PC-3 (cell line): ENCODE measurements around the gene TNRC18. TPM values are rescaled to one million over a fixed set of nuclear protein-coding genes. Genes with fewer than 3 reads are reported as not detected.
A peak's percentile ranks its signal among the peaks of the same experiment; 100 is the strongest.

ENCODE experiments used
- ATAC-seq: fragments of 200-7000 bp; cut with Tn5 transposase; 2 replicates; pipeline ENCODE4 v1.9.1; 2020; ENCODE audit warnings: mild to moderate bottlenecking, moderate library complexity
- BruUV-seq: library from RNA; stranded (reverse); fragments of 400-500 nt; replicated peaks from 2 replicates; lab custom pipeline; 2021; lab: Mats Ljungman, UMichigan
- CTCF ChIA-PET: fragments of 300-600 bp; sonication (Branson Sonifier 250); formaldehyde crosslinking; loops from one replicate; lab custom pipeline; 2022; ENCODE audit warnings: antibody characterized with exemption; lab: Charles Lee
- POLR2A ChIA-PET: fragments of 300-600 bp; sonication (Branson Sonifier 250); formaldehyde crosslinking; loops from one replicate; lab custom pipeline; 2022; ENCODE audit warnings: antibody characterized with exemption; ENCODE audit not compliant: unreplicated experiment; lab: Charles Lee
- DNase-seq: peaks from one replicate; pipeline ENCODE4 v3.0.0-alpha.2; 2015
- H2AFZ ChIP-seq: fragments of 300-600 bp; sonication (generic); 2 replicates; pipeline ENCODE4 v1.6.0; 2016; ENCODE audit warnings: antibody characterized with exemption, low read length
- H3F3A ChIP-seq: fragments of 300-600 bp; sonication (generic); one replicate; pipeline ENCODE4 v1.6.0; 2017; ENCODE audit warnings: antibody characterized with exemption, low read length, control low read depth, mild to moderate bottlenecking; ENCODE audit not compliant: unreplicated experiment
- H3K27ac ChIP-seq: fragments of 300-600 bp; sonication (generic); 2 replicates; pipeline ENCODE4 v1.5.1; 2016; ENCODE audit warnings: mild to moderate bottlenecking, low read length
- H3K27me3 ChIP-seq: fragments of 300-600 bp; sonication (generic); 2 replicates; pipeline ENCODE4 v1.6.1; 2016; ENCODE audit warnings: low read length, mixed read lengths
- H3K36me3 ChIP-seq: fragments of 300-600 bp; sonication (generic); 2 replicates; pipeline ENCODE4 v1.6.1; 2016; ENCODE audit warnings: low read depth, mixed run types, low read length, mixed read lengths
- H3K4me1 ChIP-seq: fragments of 300-600 bp; sonication (generic); 2 replicates; pipeline ENCODE4 v1.5.1; 2016; ENCODE audit warnings: low read length; ENCODE audit not compliant: insufficient read depth
- H3K4me2 ChIP-seq: fragments of 300-600 bp; sonication (generic); 2 replicates; pipeline ENCODE4 v1.6.0; 2016; ENCODE audit warnings: low read length
- H3K4me3 ChIP-seq: fragments of 300-600 bp; sonication (generic); 2 replicates; pipeline ENCODE4 v1.5.1; 2016; ENCODE audit warnings: mild to moderate bottlenecking, low read length, mixed read lengths
- H3K79me2 ChIP-seq: fragments of 300-600 bp; sonication (generic); 2 replicates; pipeline ENCODE4 v1.6.1; 2017; ENCODE audit warnings: low read length, mixed read lengths
- H3K9ac ChIP-seq: fragments of 300-600 bp; sonication (generic); 2 replicates; pipeline ENCODE4 v1.6.0; 2016; ENCODE audit warnings: mild to moderate bottlenecking, low read length
- H3K9me2 ChIP-seq: fragments of 300-600 bp; sonication (generic); replicated peaks from 2 replicates; pipeline ENCODE4 v1.6.1; 2016; ENCODE audit warnings: mixed run types, low read length, mixed read lengths
- H3K9me3 ChIP-seq: fragments of 300-600 bp; sonication (generic); 2 replicates; pipeline ENCODE4 v1.6.1; 2016; ENCODE audit warnings: low read length, mixed read lengths
- H4K20me1 ChIP-seq: fragments of 300-600 bp; sonication (generic); 2 replicates; pipeline ENCODE4 v1.6.1; 2016; ENCODE audit warnings: low read length, mixed read lengths
- EZH2 ChIP-seq: fragments of 300-600 bp; sonication (generic); IDR thresholded peaks from one replicate; pipeline ENCODE4 v1.6.1; 2017; ENCODE audit warnings: antibody characterized with exemption, mild to moderate bottlenecking, low read length; ENCODE audit not compliant: unreplicated experiment
- EZH2phosphoT487 ChIP-seq: fragments of 300-600 bp; sonication (generic); IDR thresholded peaks from 2 replicates; pipeline ENCODE4 v1.6.1; 2018; ENCODE audit warnings: mild to moderate bottlenecking, antibody characterized with exemption, low read length, borderline replicate concordance
- intact Hi-C: fragments of 100-400 bp; cut with micrococcal nuclease; formaldehyde crosslinking; loops from 2 replicates; pipeline ENCODE4 v1.9.0; 2023
- total RNA-seq: library from RNA; depleted of rRNA; stranded (reverse); fragments of >200 nt; gene quantifications from 2 replicates; pipeline ENCODE4 v1.2.3, GENCODE V29; 2014
- TF ChIP-seq, protein P1 (sequence below): fragments of 300-600 bp; sonication (generic); conservative IDR thresholded peaks from 2 replicates; pipeline ENCODE4 v1.5.1; 2017; ENCODE audit warnings: antibody characterized with exemption, low read depth, mild to moderate bottlenecking, low read length

TNRC18 gene
- total RNA-seq, 1 experiment from 2014 or later: 26.8 TPM

DNA sequence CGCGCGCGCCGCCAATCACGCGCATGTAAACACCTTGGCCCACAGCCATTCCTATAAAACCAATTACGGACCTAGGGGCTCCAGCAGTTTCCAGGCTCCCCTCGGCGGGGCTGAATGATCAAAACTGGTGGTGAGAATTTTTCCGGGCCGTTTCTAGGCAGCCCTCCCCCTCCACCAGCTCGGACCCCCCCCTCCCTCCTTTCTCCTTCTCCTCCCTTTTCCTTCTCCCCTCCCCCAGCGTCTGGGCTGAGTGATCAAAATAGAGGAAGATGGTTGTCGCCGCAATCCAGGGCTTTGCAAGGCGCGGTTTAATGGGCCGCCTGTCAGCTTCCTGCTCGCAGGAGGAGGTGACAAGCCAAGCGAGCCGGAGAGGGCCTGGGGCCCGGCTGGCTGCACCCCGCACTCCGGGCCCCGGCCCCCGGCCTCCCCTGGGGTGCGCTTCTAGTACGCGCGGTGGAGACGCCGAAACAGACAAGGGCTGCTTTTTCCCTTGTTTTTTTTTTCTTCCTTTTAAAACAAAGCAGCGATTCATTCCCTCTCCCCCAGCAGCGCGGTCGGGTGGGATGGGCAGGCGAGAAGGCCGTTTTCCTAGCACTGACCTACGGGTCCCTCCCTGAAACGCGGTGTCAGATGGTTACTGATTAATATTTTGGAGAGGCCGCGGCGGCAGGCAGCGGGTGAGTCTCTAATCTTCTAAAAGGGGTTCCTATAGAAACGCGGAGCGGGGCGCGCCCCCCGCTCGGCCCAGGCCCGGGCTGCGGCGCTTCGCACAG lies 528 bp upstream of the TNRC18 start:
- Histone ChIP-seq H2AFZ (peak overlapping the region; percentile 54), H3K4me1 (peaks cover 16% of the 10 kb centered on the region), H3K27me3 (no peaks in the 10 kb centered on the region), H3K4me2 (peak overlapping the region; percentile 94), H3K27ac (peak overlapping the region; percentile 92), H4K20me1 (no peaks in the 10 kb centered on the region), H3K9me3 (no peaks in the 10 kb centered on the region), H3K9me2 (no peaks in the 10 kb centered on the region), H3F3A (no peaks in the 10 kb centered on the region), H3K4me3 (peak overlapping the region; percentile 83), H3K9ac (peak overlapping the region; percentile 96), H3K36me3 (no peaks in the 10 kb centered on the region), H3K79me2 (peaks cover 94% of the 10 kb centered on the region)
- ChIA-PET POLR2A (interaction anchor here (0.6 to 0.8 kb wide), 5 partner anchors 33 to 346 kb away, joined by 3 to 34 read pairs (median 7); no protein-coding TSS in a partner anchor), CTCF (interaction anchor here (0.6 to 1.8 kb wide), 2 partner anchors 26 to 184 kb away, joined by 3 to 4 read pairs; no protein-coding TSS in a partner anchor)
- BruUV-seq: no TSS peak
- TF ChIP-seq EZH2phosphoT487: no peak
- TF ChIP-seq, protein P1, sequence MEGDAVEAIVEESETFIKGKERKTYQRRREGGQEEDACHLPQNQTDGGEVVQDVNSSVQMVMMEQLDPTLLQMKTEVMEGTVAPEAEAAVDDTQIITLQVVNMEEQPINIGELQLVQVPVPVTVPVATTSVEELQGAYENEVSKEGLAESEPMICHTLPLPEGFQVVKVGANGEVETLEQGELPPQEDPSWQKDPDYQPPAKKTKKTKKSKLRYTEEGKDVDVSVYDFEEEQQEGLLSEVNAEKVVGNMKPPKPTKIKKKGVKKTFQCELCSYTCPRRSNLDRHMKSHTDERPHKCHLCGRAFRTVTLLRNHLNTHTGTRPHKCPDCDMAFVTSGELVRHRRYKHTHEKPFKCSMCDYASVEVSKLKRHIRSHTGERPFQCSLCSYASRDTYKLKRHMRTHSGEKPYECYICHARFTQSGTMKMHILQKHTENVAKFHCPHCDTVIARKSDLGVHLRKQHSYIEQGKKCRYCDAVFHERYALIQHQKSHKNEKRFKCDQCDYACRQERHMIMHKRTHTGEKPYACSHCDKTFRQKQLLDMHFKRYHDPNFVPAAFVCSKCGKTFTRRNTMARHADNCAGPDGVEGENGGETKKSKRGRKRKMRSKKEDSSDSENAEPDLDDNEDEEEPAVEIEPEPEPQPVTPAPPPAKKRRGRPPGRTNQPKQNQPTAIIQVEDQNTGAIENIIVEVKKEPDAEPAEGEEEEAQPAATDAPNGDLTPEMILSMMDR: no peak
- TF ChIP-seq EZH2: no peak
- no peak; the same call in 1 of the 2 replicates for ATAC-seq
- DNase-seq: peak; percentile 97
- intact Hi-C loops: no loop called here

DNA sequence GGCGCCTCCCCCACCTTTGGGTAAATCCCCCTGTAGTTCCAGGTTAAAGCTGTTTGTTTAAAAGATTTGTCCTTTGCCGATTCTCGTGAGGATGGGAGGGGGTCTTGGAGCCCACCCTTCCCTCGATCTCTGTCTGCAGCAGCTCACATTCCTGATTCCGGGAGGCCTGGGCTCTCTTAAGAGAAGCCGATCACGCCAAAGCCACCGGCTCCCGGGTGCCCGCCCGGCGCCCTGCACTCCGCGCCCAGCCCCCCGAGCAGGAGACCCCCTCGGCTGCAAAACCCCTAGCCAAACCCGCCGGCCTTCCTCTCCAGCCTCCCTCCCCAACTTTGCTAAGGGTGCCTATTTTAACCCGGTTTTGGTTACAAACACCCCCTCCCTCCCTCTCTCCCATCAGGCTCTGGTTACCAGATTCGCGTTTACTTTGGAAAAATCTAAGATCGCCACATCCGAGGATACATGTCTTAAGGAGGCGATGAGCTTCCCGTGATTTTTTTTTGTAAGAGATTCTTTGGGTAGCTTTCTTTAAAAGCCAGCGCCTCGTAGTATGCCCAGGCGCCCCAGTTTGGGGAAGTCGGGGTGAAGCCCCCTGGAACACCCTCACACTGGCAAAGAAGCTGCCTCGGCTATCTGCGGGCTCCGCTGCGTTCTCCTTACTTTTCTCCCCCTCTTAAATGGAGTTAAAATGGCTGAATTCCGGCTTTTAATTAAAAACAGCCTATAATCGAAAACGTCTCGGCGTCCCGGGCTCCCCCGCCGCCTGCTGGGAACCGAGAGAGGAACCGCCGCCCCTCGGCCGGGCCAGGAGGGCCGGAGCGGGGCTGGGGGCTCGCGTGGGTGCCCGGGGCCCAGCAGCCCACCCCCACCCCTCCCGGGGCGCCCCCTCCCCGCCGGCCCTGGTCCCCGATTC lies 983 bp downstream of the TNRC18 start:
- no TSS peak for BruUV-seq
- peak overlapping the region; percentile 99 for H3K4me3 ChIP-seq

More for the DNA sequence above, 983 bp downstream of the TNRC18 start:
- Histone ChIP-seq H3K36me3 (no peaks in the 10 kb centered on the region), H3K9me3 (no peaks in the 10 kb centered on the region), H3K79me2 (peaks cover 93% of the 10 kb centered on the region), H3K27me3 (no peaks in the 10 kb centered on the region), H3K9ac (peak overlapping the region; percentile 98), H2AFZ (peak overlapping the region; percentile 24; the same call in 1 of the 2 replicates), H3K4me2 (peak overlapping the region; percentile 92), H3K4me1 (peaks cover 24% of the 10 kb centered on the region), H3K27ac (peak overlapping the region; percentile 95), H4K20me1 (no peaks in the 10 kb centered on the region), H3K9me2 (no peaks in the 10 kb centered on the region), H3F3A (no peaks in the 10 kb centered on the region)
- ChIA-PET CTCF (interaction anchor here (0.8 to 1.8 kb wide), 2 partner anchors 26 to 182 kb away, joined by 3 to 4 read pairs; no protein-coding TSS in a partner anchor), POLR2A (interaction anchor here (0.6 to 0.8 kb wide), 3 partner anchors 20 to 117 kb away, joined by 6 to 24 read pairs (median 8); no protein-coding TSS in a partner anchor)
- intact Hi-C loops: no loop called here
- TF ChIP-seq EZH2phosphoT487: no peak
- no peak for TF ChIP-seq EZH2
- TF ChIP-seq, protein P1: no peak
- ATAC-seq (no peak), DNase-seq (peak; percentile 44)
